GM19452 (cell line): ENCODE results near the gene CLEC4C.

Source experiments
- ATAC-seq: cut with Tn5 transposase; IDR thresholded peaks from one replicate; pipeline ENCODE4 v1.9.1; 2021; ENCODE audit not compliant: unreplicated experiment

Gene CLEC4C

GRCh38 chr12:7729746-7730145, 17.4 kb downstream of the CLEC4C start:
- no peak for ATAC-seq

- no peak for ATAC-seq
Measured at GRCh38 chr12:7723926-7724325, 23.2 kb downstream of the CLEC4C start.

- no peak for ATAC-seq
Measured at GRCh38 chr12:7719946-7720730, 27.0 kb downstream of the CLEC4C start.

- no peak for ATAC-seq
Measured at GRCh38 chr12:7716381-7716780, 30.8 kb downstream of the CLEC4C start.

GRCh38 chr12:7712841-7713442, 34.2 kb downstream of the CLEC4C start:
- ATAC-seq, result no peak

DNA sequence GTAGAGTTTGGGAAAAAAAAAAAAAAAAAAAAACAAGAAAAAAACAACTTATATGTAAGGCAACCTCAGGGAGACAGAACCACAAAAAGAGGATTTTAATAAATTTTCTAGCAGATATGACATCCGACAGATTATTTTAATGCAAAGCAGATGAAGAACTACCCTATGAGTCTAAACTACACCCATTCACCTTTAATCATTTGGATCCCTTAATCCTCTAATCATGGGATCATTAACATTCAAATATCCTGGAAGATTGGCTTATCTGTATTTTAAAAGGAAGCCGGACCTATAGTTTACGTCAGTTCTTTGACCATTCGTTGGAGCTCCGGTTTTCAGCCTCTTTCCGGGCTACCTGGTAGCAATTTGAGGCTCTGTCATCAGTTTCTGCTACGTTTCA, 36.0 kb downstream of the CLEC4C start, which contains the start of gene DPPA3:
Gene DPPA3, plus strand, starts transcription at position 301 of the 400 bp plus-strand sequence. CDS start 138 bp downstream, outside the sequence.
- ATAC-seq, result no peak

DNA sequence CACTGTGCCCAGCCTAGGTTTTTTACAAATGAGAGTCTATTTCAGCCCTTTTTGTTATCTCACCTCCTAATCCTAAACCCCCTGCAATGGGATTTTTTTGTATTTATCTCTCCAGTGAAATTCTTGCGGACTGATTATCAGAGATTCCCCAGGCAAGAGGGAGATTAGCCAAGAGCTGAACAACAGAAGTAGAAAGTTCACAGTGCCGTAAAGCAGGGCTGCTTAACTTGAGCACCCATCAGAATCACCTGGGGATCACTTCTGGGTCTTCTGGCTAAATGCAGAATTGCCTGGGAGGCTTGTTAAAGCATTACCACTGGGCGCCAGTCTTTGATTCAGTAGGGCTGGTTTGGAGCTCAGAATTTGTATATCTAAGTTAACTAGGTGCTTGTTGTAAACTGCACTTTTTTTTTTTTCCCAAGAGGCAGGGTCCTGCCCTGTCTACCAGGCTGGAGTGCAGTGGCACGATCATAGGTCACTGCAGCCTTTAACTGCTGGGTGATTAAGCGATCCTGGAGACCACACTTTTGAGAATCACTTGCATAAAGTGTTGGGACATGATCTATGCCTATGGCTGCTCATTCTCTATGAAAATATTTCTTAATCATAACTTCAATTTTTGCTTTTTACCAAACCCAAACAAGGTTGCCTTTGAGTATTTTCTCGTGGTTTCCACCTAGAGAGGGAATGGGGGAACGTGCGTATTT, 37.1 kb downstream of the CLEC4C start:
- no peak for ATAC-seq

GRCh38 chr12:7705846-7706245, 41.3 kb downstream of the CLEC4C start:
- ATAC-seq, result no peak

DNA sequence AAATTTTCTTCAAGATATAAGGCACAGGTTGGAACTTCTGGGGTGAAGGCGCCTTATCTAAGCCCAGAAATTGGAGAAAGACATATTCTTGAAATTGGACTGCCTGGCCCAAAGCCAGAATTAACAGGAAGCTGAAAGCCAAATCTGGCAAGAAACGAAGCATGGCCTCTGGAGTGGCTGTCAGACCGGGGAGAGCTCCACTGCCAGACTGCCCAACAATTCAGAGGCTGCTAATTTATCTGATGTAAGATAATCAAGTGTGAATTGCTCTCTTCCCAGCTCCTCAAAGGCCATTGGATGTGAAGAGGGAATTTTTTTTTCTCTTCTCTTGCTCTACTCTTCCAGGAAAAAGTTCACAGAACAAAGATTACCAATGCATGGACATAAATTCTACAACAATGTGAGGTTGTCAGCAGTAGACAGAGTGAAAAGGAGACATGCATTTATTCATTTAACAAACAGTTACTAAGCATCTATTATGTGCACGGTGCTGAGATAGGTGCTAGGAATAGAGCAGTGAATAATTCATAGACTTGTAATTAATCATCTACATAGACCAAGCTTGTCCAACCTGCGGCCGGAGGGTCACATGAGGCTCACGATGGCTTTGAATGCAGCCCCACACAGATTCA, 51.5 kb downstream of the CLEC4C start, which contains the start of gene GDF3:
Gene GDF3, minus strand, starts transcription at position 210 of the 632 bp plus-strand sequence. Its CDS starts 47 bp downstream, at position 163.
- ATAC-seq, result no peak

DNA sequence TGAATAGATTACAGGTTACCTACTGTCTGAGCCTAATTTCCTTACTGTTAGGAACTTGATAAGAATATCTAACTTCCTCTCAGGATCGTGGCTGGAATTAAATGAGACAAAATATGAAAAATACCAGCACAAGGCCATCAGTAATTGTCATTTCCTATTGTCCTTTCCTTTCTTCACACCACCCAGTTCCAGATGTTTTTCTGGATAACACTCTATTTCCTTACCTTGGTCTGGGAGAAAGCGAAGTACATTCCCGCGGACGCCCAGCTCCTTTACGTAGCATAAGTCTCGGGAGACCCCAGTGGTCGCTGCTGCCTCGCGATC, 52.0 kb downstream of the CLEC4C start:
- no peak for ATAC-seq

DNA sequence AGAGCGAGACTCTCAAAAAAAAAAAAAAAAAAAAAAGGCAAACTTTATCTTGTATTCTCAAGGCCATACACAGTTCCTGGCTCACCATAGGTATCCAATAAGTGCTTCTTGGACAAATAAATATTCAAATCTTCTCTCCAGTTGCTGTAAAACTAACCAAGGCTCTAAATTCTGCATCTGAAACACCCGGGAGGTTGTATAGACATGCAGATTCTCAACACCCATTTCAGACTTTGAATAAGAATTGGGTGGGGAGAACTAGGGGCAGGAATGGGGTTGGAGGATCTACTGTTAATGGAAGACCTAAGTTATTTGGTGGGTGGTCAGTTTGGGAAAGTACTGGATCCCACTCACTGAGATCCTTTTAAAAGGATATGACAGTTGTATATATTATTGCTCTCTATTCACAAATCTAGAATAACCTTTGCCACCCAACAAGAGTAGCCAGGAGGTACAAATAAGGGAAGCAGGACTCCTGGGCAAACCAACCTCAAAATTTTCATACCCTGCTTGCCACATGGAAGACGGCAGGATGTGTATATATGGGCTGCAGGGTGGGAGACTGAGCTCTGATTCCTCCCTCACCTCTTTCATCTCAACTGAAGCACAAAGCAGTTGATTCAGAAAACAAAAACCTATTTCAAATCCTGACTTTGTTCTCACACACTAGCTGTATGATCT, 52.5 kb downstream of the CLEC4C start:
- ATAC-seq, result no peak

DNA sequence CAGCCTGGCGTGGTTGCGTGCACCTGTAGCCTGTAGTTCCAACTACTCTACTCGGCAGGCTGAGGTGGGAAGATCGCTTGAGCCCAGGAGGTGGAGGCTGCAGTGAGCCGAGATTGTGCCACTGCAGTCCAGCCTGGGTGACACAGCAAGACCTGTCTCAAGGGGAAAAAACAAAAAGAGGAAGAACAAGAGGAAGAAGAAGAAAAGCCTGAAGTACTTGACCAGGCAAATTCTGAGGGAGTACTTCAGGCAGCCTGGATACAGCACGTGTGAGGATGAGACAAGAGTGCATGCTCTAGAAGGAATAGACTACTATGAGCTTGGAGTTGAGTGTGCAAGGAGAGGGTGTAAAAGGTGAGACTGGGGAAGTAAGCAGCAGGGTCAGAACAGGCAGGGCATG, 53.4 kb downstream of the CLEC4C start:
- no peak for ATAC-seq

DNA sequence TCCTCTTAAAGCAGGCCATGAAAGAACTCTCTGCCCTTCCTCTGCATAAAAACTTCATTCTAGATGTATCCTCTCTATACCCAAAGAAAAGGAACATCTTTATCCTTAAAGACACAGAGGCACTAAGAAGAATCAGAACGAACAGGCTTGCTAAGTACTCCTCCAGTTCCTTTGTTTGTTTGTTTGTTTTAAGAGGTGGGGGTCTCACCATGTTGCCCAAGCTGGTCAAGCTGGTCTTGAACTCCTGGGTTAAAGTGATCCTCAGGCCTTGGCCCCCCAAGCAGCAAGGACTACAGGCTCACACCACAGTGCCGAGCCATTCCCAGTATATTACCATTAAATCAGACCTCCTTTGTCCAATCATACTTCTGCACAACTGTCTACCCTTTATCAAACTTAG, 65.6 kb downstream of the CLEC4C start:
- no peak for ATAC-seq
